Measurements from ENCODE around the gene SSTR5.

GRCh38 chr16:1121601-1122397, 49.3 kb downstream of the SSTR5 start:
- no peak for TF ChIP-seq POLR2A (IDR thresholded peaks at IDR 0.05; ENCODE audit: extremely low read depth, insufficient read length)
- TF ChIP-seq MYC (IDR thresholded peaks at IDR 0.05; ENCODE audit: low read depth, low read length) = no peak
- TF ChIP-seq CTCF (IDR thresholded peaks at IDR 0.05; ENCODE audit: low read depth, low read length) = no peak
